HL-60 (cell line): Measurements from ENCODE around the gene REXO2.

ENCODE experiments used
- SPI1 ChIP-seq: IDR thresholded peaks from 2 replicates; pipeline ENCODE4 v1.6.1; 2012; ENCODE audit warnings: low read depth, mild to moderate bottlenecking, borderline replicate concordance
- TF ChIP-seq, protein P1 (sequence below): IDR thresholded peaks from one replicate; pipeline ENCODE4 v1.5.1; 2011; ENCODE audit warnings: low read length, control low read depth, inconsistent platforms; ENCODE audit not compliant: insufficient read depth

DNA sequence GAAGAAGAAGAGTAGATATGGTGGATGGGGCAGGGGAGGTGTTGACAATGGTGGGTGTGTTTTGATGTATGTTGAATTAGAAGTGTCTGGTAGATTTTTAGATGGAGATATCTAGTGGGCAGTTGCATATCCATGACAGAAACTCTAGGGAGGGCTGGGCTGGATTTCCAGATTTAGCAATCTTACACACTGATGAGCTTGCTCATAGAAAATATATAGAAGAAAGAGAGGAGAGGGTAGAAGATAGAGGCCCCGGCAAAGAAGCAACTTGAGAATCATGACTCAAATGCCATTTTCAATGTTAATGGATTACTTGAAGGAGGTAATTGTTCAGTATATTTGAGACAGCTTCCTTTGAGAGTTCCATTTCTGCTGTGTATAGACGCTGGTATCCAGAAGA, 8.2 kb downstream of the REXO2 start:
- TF ChIP-seq, protein P1, sequence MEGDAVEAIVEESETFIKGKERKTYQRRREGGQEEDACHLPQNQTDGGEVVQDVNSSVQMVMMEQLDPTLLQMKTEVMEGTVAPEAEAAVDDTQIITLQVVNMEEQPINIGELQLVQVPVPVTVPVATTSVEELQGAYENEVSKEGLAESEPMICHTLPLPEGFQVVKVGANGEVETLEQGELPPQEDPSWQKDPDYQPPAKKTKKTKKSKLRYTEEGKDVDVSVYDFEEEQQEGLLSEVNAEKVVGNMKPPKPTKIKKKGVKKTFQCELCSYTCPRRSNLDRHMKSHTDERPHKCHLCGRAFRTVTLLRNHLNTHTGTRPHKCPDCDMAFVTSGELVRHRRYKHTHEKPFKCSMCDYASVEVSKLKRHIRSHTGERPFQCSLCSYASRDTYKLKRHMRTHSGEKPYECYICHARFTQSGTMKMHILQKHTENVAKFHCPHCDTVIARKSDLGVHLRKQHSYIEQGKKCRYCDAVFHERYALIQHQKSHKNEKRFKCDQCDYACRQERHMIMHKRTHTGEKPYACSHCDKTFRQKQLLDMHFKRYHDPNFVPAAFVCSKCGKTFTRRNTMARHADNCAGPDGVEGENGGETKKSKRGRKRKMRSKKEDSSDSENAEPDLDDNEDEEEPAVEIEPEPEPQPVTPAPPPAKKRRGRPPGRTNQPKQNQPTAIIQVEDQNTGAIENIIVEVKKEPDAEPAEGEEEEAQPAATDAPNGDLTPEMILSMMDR: no peak
- TF ChIP-seq SPI1: no peak
